Activated naive CD8-positive, alpha-beta T cell treated with anti-CD3 and anti-CD28 coated beads, Interleukin-2, amount 50 U/mL, for 24 hours (primary cell): ENCODE results near the gene IFT43.

ENCODE experiments used
- ATAC-seq: fragments of 150-1000 bp; cut with Tn5 transposase; one replicate; pipeline ENCODE4 v1.10.0; 2021
- DNase-seq: peaks from one replicate; pipeline ENCODE4 v3.0.0; 2021
- H3K27ac Mint-ChIP-seq: one replicate; pipeline ENCODE4 v1.8.0; 2021; ENCODE audit warnings: mild to moderate bottlenecking, mixed read lengths
- H3K27me3 Mint-ChIP-seq: one replicate; pipeline ENCODE4 v1.8.0; 2021; ENCODE audit warnings: mixed read lengths
- H3K36me3 Mint-ChIP-seq: one replicate; pipeline ENCODE4 v1.8.0; 2021; ENCODE audit warnings: low read depth, mixed read lengths
- H3K4me1 Mint-ChIP-seq: one replicate; pipeline ENCODE4 v1.8.0; 2021; ENCODE audit warnings: mixed read lengths
- H3K4me3 Mint-ChIP-seq: one replicate; pipeline ENCODE4 v1.8.0; 2021; ENCODE audit warnings: mild to moderate bottlenecking, moderate library complexity, mixed read lengths
- H3K9me3 Mint-ChIP-seq: one replicate; pipeline ENCODE4 v1.8.0; 2021; ENCODE audit warnings: mixed read lengths

IFT43 gene

GRCh38 chr14:76089575-76089974 is 104.0 kb downstream of the IFT43 start:
- Mint-ChIP-seq H3K27me3 (no peaks in the 10 kb centered on the region), H3K4me3 (no peak overlapping the region), H3K27ac (no peak overlapping the region), H3K4me1 (no peaks in the 10 kb centered on the region), H3K36me3 (no peaks in the 10 kb centered on the region), H3K9me3 (no peaks in the 10 kb centered on the region)
- DNase-seq = no peak
- ATAC-seq = no peak

DNA sequence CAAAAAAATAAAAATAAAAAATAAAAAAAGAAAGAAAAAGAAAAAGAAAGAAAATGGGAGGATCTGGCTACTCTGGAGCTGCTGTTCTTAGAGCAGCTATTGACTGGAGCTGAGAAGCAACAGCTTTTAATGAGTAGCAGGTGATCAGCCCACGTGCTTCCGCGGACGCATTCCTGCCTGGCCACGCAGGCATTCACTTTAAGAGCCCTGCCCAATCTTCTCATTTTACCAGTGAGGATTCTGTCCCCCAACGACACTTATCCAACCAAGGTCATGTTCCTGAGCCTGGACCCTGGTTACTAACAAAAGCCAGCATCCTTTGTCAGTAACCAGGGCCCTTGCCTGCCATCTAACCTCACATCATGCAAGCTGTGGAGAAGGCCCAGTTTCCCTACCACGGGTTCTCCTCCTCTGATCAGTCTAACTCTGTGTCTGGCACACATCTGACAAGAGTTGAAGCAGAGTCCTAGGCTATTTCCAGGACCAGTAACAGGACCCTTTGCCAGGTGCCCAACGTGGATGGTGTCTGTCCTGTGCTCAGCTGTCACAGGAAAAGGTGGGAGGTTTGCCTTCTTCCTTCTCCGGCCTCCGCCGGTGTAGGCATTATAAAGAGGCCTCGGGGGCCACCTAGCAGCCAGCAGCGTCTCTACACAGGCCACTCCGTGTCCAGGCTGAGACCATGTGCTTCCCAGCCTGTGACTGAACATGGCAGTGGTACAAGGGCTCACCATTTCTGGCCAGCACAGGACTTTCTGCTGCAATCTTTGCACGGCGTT is 105.2 kb downstream of the IFT43 start:
- no peaks in the 10 kb centered on the region for H3K27me3 Mint-ChIP-seq
- no peak for ATAC-seq
- no peaks in the 10 kb centered on the region for H3K9me3 Mint-ChIP-seq
- no peaks in the 10 kb centered on the region for H3K36me3 Mint-ChIP-seq
- H3K27ac Mint-ChIP-seq = no peak overlapping the region
- no peaks in the 10 kb centered on the region for H3K4me1 Mint-ChIP-seq
- H3K4me3 Mint-ChIP-seq = no peak overlapping the region
- DNase-seq = no peak

GRCh38 chr14:76093077-76093476 is 107.5 kb downstream of the IFT43 start:
- Mint-ChIP-seq H3K27ac (no peak overlapping the region), H3K27me3 (no peaks in the 10 kb centered on the region), H3K9me3 (no peaks in the 10 kb centered on the region), H3K4me3 (no peak overlapping the region), H3K4me1 (no peaks in the 10 kb centered on the region), H3K36me3 (no peaks in the 10 kb centered on the region)
- no peak for ATAC-seq
- no peak for DNase-seq

DNA sequence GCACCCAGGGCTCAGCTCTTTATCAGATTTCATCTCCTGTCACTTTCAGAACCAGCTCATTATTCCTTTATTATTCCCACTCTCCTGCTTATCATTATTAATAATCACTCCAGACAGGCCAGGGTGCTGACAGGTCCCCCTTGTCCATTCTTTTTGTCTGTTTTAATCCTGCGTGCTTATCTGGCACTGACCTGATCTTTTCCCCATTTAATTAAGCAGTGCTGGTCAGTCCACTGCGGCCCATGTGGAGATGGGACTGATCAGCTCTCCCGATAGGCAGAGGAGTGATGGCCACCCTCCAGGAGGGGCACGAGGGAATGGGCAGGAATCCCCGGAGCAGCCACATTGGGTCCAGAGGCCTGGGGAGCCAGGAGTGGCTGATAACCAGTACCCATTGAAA is 110.7 kb downstream of the IFT43 start:
- Mint-ChIP-seq H3K4me3 (no peak overlapping the region), H3K9me3 (no peaks in the 10 kb centered on the region), H3K4me1 (no peaks in the 10 kb centered on the region), H3K36me3 (no peaks in the 10 kb centered on the region), H3K27me3 (no peaks in the 10 kb centered on the region), H3K27ac (no peak overlapping the region)
- ATAC-seq = no peak
- DNase-seq = no peak

DNA sequence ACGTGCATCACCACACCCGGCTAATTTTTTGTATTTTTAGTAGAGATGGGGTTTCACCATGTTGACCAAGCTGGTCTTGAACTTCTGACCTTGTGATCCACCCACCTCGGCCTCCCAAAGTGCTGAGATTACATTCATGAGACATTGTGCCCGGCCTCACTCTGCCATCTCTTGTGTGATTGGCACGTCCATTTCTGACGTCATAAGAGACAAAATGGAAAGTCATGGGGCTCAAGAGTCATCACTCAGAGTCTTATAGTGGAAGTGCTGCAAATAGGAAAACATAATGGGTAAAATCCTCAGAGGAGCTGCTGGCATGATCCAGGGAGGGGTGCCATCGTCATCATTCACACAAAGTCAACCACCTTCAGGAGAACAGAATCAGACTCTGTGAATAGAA is 112.0 kb downstream of the IFT43 start:
- H3K27ac Mint-ChIP-seq = no peak overlapping the region

GRCh38 chr14:76098047-76098446 is 112.5 kb downstream of the IFT43 start:
- peaks cover 2% of the 10 kb centered on the region for H3K27me3 Mint-ChIP-seq
- no peaks in the 10 kb centered on the region for H3K4me1 Mint-ChIP-seq
- ATAC-seq (no peak), DNase-seq (no peak)
- no peak overlapping the region for H3K4me3 Mint-ChIP-seq
- no peak overlapping the region for H3K27ac Mint-ChIP-seq
- H3K9me3 Mint-ChIP-seq = no peaks in the 10 kb centered on the region
- no peaks in the 10 kb centered on the region for H3K36me3 Mint-ChIP-seq

More for the DNA sequence above, 112.0 kb downstream of the IFT43 start:
- Mint-ChIP-seq H3K27me3 (peaks cover 2% of the 10 kb centered on the region), H3K9me3 (no peaks in the 10 kb centered on the region), H3K4me3 (no peak overlapping the region), H3K4me1 (no peaks in the 10 kb centered on the region), H3K36me3 (no peaks in the 10 kb centered on the region)
- no peak for DNase-seq
- no peak for ATAC-seq

DNA sequence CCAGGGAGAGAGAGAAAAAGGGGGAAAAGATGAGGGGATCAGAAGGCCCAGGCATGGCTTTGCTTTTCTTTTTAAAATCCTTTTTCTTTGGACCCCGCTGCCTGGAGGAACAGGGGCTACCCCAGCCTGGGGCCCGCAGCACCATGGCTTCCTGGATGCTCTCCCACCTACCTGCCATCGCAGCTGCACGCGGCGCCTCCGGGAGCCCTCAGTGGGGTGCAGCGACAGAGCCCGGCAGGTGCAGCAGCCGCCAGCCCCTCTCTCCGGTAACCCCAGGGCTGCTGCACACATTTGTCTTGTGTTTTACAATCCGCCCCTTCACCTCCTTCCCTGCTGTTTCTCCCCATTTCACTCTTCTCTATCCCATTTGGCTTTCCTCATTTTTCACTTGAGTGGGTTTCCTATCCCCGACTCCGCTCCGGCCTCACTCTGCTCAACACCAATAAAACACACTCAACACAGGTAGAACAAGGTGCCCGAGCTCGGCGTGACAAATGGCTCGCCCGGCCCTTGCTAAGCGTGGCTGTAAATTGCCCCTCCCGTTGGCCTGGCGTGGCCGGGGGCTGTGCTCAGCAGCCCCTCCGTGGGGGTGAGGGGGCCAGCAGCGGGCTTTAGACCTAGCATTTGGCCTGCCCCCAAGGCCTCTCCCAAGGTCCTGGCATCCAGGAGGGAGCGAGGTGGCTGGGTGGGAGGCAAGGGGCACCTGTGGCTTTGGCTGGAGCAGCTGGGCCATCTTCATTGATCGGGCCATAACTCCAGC is 113.5 kb downstream of the IFT43 start:
- ATAC-seq = no peak
- Mint-ChIP-seq H3K9me3 (no peaks in the 10 kb centered on the region), H3K4me3 (no peak overlapping the region), H3K4me1 (no peaks in the 10 kb centered on the region), H3K27ac (no peak overlapping the region), H3K36me3 (no peaks in the 10 kb centered on the region), H3K27me3 (peaks cover 2% of the 10 kb centered on the region)
- DNase-seq = no peak

DNA sequence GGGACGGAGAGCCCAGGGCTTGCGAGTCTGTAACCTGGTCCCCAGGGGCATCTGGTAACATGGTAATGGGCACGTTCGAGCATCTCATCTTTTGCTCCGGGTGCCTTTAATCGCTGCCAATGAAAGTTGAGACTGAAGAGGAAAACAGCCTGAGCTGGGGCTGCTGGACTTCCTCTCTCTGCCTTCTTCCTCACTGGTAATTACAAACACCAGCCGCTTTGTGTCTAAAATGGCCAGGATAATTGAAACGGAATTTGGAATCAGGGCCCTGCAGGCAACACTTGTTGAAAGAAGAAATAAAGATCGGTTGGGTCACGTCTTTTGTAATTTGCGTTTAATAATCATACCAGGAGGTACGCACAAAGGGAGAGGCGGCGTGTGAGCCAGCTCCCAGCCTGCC is 114.7 kb downstream of the IFT43 start:
- Mint-ChIP-seq H3K27me3 (peaks cover 2% of the 10 kb centered on the region), H3K9me3 (no peaks in the 10 kb centered on the region), H3K36me3 (no peaks in the 10 kb centered on the region), H3K4me3 (no peak overlapping the region), H3K4me1 (no peaks in the 10 kb centered on the region), H3K27ac (no peak overlapping the region)
- DNase-seq = no peak
- no peak for ATAC-seq

DNA sequence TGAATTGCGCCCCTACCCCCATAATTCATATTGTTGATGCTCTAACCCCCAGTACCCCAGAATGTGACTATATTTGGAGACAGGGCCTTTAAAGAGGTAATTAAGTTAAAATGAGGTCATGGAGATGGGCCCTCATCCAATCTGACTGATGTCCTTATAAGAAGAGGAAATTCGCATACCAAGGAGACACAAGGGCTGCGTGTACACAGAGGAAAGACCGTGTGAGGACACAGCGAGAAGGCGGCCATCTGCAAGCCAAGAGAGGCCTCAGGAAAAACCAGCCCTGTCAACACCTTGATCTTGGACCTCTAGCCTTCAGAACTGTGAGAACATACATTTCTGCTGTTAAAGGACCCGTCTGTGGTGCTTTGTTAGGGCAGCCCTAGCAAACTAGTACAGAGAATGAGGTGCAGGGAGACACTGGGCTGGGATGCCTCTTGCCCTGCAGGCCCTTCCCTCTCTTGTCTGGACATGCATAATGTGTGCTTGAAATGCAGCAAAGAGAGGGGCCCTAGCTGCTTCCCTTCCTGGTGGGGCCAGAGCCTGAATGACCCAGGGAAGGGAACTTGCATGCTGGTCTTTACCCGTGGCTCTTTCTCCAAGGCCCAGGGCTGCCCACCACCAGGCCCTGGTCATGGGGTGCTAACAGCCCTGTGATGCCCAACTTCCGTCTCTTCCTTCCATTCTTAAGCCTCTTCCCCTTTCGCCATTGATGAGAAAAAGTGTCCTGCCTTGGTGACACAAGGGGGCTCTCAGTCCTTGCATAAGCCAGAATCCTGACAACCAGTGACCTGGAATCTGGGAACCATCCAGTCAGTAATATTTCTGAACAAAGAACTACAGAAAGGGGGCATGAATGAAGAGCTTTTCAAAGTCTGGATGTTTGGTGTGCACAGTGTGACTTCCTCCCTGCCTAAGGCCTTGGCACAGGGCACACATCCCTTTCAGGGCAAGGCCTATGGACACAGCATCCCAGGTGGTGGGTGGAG is 116.1 kb downstream of the IFT43 start:
- Mint-ChIP-seq H3K27me3 (peaks cover 3% of the 10 kb centered on the region), H3K9me3 (no peaks in the 10 kb centered on the region), H3K4me3 (no peak overlapping the region), H3K27ac (no peak overlapping the region), H3K36me3 (no peaks in the 10 kb centered on the region), H3K4me1 (no peaks in the 10 kb centered on the region)
- ATAC-seq (no peak), DNase-seq (no peak)

DNA sequence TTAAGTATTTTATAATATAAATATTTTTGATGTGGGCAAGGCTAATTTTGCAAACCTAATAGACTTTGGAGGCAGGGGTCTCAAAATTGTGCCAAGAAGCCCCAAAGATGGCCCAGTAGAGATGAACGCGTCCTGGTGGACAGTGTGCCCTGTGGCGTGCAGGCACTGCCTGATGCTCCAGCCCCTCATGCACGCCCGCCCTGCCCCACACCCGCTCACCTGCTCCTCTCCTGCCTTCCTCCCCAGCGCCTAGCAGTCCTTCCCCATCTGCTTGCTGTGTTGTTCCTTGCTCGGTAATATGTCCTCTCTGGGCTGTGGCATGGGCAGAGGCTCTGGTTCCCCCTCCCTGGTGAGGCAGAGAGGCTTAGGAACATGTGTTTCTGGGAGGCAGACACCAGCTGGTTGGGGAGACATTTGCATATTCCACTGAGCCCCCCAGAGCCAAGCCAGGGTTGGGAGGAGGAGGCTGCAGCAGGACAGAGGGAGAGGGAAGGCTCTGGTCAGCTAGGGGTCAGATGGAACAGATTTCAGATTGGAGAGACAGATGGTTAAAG is 119.3 kb downstream of the IFT43 start:
- Mint-ChIP-seq H3K9me3 (peaks cover 3% of the 10 kb centered on the region), H3K4me3 (no peak overlapping the region), H3K4me1 (no peaks in the 10 kb centered on the region), H3K27ac (no peak overlapping the region), H3K36me3 (no peaks in the 10 kb centered on the region), H3K27me3 (peaks cover 3% of the 10 kb centered on the region)
- ATAC-seq (no peak), DNase-seq (no peak)

GRCh38 chr14:76106188-76106587 is 120.6 kb downstream of the IFT43 start:
- Mint-ChIP-seq H3K9me3 (peaks cover 3% of the 10 kb centered on the region), H3K27me3 (peaks cover 3% of the 10 kb centered on the region), H3K4me3 (no peak overlapping the region), H3K27ac (no peak overlapping the region), H3K4me1 (no peaks in the 10 kb centered on the region), H3K36me3 (no peaks in the 10 kb centered on the region)
- ATAC-seq (no peak), DNase-seq (no peak)

GRCh38 chr14:76109087-76109880 is 123.7 kb downstream of the IFT43 start:
- no peak for ATAC-seq
- Mint-ChIP-seq H3K27ac (no peak overlapping the region), H3K9me3 (peaks cover 3% of the 10 kb centered on the region), H3K4me1 (no peaks in the 10 kb centered on the region), H3K36me3 (no peaks in the 10 kb centered on the region), H3K27me3 (peaks cover 4% of the 10 kb centered on the region), H3K4me3 (no peak overlapping the region)
- no peak for DNase-seq

GRCh38 chr14:76112889-76113624 is 127.5 kb downstream of the IFT43 start:
- H3K4me1 Mint-ChIP-seq = no peaks in the 10 kb centered on the region
- H3K4me3 Mint-ChIP-seq = no peak overlapping the region
- H3K27me3 Mint-ChIP-seq = peaks cover 6% of the 10 kb centered on the region
- no peaks in the 10 kb centered on the region for H3K36me3 Mint-ChIP-seq
- ATAC-seq (no peak), DNase-seq (no peak)
- peaks cover 3% of the 10 kb centered on the region for H3K9me3 Mint-ChIP-seq
- no peak overlapping the region for H3K27ac Mint-ChIP-seq
